HG03045 (cell line): Measurements from ENCODE around the gene RNF41.
"Not testable (repeated sequence)": the region's sequence is repeated elsewhere in the genome, so short reads cannot be mapped to it uniquely, and the experiment has no call there.

Source experiments
- ATAC-seq: cut with Tn5 transposase; IDR thresholded peaks from one replicate; pipeline ENCODE4 v1.9.1; 2021; ENCODE audit warnings: mild to moderate bottlenecking, moderate library complexity; ENCODE audit not compliant: unreplicated experiment

Gene RNF41

DNA sequence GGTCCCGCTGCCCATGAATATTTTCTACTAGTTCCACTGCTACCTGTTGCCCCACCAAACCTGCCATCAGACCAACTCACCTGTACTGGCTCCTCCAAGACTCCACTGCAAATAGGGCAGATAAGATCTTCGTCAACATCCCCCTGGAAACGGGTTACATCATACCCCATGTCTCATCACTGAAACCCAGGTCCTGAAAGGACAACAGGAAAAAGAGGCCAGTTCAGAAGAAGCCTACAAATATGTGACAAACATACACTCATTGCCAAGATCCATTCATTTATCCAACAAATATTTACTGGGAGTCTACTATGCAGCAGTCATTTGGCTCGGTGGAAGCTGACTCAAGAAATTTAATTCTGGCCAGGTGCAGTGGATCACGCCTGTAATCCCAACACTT lies 7.8 kb downstream of the RNF41 start:
- ATAC-seq: no peak

DNA sequence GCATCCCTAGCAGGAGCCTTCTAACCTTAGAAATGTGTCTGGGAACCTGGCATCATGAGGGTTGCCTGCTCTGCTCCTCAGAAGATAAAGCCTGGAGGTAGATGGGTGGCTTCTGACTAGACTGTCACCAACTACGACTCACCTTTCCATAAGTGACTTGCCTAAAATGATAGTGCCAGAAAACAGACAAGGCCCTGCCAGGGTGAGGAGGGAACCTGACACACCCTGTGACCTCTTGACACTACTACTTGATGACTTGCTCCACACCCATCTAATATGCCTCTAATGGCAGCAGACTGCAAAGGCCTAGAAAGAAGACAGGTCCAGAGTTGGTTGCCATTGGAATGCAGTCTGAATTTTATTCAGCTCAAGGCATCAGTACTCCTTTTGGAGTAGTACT lies 9.4 kb downstream of the RNF41 start:
- no peak for ATAC-seq

DNA sequence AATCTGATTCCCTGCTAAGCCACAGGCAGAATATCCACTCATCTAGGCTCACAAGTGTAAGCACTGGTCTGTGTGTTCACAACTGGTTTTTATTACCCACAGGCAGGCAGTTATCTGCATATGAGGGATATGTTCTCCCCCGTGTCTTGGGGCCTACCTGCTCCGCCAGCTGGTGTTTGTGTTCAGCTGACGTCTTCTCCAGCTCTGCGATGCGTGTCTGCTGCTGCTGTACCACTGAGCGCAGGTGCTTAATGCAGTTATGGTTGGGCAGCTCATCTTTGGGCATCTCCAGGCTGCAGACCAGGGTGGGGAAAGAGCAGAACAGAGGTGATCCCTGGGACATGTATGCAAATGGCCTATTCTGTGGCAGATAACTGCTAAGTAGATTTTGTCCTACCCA lies 13.7 kb downstream of the RNF41 start:
- no peak for ATAC-seq

DNA sequence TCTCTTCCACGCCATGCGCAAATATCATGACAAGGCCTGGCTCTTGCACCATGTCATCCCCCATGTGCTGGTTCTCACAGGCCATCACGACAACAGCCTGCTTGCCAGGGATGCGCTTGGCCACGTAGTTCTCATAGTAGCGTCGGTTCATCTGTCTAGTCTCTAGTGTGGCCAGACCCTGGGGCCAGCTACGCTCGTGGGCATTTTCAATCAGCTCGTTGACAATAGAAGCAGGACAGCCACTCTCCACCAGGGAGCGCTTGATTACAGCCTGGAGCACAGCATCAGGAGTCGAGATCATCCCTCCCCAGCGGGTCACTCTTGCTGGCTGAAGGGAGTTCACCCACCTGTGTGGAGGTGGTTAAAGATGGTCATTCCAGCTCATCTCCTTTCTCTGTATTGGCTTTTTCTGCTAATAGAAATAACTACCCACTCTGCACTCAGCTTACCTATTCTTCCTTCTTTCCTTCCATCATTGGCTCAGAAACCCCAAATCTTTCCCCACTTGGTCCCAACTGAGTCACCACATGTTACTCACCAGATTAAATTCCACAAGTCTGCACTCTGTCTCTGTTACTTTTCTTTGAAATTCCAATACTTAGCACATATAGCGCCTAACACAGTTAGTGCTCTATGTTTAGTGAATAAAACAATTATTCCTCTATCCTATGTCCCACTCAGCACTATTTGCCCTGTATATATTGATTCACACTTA lies 15.1 kb downstream of the RNF41 start:
- ATAC-seq: no peak

DNA sequence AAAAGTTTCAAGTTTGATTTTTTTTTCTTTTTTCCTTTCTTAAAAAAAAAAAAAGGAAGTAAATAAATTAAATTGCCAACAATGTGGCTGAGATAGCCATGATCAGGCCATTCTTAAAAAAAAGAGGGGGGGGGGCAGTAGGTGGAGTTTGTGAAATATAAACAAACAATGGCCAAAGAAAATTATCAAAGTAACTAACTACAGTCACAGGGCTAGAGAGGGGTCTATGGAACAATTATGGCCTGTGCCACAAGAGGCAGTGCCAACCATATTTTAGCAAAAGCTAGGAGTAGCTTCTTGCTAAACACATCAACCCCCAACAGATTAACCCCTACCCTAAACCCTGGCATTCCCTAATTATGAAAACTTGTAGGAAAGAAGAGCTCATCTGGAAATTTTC lies 16.3 kb downstream of the RNF41 start:
- no peak for ATAC-seq

DNA sequence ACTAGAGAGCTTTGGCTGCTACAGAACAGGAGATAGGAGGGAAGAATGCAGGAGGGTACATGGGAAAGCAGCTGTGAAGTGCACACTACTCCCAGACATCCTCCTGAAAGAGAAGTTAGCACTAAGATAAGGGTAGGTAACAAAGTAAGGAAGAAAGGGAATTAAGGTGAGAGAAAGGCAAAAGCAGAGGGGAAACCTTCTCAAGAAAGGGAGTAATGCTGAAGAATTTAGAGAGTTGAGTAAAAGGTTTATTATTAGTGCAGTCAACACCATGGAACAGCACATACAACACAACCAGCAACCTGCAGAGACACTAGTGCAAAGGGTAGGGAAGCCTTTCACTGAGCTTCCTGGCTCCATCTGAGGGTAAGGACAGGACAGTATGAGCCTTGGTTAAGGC lies 17.4 kb downstream of the RNF41 start:
- no peak for ATAC-seq

DNA sequence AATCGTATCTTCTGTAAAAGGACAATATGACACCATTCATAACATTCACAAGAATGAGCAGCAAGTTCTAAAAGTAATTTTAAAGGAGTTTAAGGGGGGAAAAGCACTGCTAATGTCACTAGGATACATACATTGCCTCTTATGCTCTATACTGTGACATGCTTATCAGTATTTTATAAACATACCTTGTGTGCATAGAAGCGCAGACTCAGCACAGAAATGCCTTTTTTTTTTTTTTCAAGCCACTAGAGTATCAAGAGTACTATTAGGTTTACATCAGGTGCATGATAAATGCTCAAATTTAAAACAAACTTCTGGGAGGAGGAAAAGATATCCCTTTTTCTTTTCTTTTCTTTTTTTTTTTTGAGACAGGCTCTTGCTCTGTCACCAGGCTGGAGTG lies 18.9 kb downstream of the RNF41 start:
- no peak for ATAC-seq

DNA sequence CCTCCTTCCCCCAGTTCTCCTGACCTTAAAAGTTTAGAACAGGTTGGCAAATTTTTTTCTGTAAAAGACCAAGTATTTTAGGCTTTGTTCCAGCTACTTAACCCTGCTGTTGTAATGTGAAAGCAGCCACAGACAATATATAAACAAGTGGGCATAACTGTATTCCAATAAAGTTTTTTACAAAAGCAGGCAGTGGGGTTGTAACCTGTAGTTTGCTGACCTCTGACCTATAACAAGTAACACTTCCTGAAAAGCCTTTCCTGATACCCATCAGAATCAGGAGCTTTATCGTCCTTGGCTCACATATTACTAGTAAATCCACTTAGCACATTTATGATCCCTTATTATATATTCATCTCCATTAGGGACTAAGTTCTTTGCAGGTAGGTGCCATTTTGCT lies 19.4 kb downstream of the RNF41 start:
- ATAC-seq: no peak

DNA sequence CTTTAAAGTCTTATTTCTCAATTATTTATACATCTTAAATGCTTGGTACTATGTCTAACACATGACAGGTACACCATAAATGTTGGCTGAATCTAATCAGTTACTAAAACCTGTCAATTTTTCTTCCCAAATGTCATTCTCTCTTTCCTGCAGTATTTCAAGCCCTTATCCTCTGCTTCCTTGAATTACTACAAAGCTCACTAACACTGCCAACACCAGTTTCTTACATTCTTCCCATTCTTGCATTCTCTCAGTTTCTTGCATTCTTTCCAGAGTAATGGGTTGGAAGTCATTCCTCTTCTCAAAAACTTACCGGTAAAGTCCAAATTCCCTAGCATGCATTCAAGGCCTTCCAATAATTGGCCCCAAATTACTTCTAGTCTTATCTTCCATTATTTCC lies 22.9 kb downstream of the RNF41 start:
- no peak for ATAC-seq

DNA sequence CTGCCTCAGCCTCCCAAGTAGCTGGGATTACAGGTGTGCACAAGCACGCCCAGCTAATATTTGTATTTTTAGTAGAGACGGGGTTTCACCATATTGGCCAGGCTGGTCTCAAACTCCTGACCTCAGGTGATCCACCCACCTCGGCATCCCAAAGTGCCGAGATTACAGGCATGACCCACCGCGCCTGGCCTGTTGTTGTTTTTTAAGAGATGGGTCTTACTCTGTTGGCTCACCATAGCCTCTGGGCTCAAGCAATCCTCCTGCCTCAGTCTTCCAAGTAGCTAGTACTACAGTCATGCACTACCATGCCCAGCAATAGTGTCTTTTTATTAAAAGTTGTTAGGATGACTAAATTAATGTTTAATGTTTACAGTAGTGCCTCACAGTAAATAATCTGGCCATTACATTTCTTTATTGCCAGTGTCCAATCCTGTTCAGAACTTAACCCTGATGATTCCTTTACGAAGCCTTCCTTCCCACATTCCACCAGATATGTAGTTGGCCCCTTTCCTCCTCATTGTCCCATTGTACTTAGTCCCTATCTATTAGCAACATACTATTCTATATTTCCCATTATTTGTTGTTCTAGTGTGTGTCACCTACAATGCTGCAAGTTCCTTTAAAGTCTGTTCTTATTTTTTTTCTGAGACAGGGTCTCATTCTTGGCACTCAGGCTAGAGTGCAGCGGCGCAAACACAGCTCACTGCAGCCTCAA lies 23.6 kb downstream of the RNF41 start:
- ATAC-seq: no peak

DNA sequence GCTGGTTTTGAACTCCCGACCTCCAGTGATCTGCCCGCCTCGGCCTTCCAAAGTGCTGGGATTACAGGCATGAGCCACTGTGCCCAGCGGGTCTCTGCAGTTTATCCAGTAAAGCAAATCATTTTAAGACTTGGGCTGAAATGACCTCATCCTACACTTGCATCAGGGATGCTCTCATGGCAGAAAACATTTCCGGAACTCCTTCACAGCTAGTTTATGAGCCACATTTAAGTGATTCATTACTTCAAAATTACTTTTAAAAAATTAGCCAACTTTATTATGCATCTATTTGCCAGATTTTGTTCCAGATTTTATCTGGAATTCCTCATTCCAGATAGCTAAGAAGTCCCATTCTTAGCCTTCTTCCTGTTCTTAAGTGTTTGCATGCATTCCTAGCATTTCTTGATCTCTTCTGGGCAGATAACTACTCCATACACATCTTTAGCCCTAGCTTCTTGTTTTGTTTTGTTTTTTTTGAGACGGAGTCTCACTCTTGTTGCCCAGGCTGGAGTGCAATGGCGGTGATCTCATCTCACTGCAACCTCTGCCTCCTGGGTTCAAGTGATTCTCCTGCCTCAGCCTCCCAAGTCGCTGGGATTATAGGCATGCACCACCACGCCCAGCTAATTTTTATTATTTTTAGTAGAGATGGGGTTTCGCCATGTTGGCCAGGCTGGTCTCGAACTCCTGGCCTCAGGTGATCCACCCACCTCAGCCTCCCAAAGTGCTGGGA lies 24.7 kb downstream of the RNF41 start:
- ATAC-seq: not testable (repeated sequence)

DNA sequence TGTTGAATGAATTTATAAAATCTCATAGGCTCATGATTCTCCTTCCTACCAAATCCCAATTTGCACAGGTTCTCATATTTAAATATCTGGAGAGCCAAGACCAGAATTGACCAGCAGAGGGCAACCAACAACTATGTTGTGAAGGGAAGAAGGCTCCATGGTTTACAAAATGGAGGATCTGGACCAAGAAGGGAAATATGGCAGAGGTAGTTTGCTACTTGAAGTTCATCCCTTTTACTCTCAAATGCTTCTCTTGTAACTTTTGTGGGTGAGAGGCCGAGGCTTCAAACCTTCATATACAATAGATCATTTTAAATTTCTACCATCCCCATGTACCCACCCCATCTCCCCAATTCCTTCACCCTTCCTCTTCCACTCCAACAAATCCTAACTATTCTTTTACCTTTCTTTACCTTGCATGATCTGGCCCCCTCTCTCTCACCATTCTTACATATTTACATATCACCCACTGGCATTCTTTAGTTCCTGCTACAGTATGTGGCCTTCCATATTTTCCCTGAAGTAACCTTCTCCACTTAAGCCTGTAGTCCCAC lies 28.6 kb downstream of the RNF41 start:
- no peak for ATAC-seq

DNA sequence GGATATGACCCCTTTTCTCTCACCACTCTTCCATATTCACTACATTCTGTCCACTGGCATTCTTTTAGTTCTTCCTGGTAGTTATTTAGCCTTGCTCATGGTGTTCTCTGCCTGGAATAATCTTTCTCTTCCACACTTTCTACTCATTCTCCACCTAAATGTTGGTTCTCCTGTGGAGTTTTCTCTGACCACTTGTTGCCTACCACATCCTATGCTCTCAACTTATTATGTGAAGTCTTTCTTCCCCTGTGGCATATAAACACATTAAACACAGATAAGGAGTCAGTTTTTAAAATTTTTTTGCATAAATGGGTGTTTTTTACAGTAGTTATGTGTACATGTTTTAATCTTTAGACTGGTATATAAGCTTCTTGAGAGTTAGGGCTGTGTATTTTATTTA lies 29.1 kb downstream of the RNF41 start:
- ATAC-seq: no peak

DNA sequence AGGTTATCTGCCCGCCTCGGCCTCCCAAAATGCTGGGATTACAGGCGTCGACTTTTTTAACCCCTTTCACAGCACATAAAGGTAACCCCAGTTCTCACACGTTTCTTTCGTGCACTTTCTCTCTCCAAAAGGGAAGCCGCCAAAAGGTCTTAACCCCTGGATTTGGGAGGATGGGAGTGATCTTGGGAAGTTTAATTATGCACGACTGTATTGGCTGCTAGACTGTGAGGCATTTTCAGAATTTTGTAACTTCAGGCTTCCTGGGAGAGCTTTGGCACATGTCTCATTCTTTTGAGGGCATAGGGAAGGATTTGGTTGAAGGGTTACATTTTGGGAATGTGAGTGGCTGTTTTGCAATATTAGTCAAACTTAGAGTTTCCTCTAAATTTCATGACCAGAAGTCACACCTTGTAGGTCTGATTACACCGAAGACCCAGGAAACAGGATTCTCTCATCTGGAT lies 31.0 kb downstream of the RNF41 start:
- ATAC-seq: no peak

DNA sequence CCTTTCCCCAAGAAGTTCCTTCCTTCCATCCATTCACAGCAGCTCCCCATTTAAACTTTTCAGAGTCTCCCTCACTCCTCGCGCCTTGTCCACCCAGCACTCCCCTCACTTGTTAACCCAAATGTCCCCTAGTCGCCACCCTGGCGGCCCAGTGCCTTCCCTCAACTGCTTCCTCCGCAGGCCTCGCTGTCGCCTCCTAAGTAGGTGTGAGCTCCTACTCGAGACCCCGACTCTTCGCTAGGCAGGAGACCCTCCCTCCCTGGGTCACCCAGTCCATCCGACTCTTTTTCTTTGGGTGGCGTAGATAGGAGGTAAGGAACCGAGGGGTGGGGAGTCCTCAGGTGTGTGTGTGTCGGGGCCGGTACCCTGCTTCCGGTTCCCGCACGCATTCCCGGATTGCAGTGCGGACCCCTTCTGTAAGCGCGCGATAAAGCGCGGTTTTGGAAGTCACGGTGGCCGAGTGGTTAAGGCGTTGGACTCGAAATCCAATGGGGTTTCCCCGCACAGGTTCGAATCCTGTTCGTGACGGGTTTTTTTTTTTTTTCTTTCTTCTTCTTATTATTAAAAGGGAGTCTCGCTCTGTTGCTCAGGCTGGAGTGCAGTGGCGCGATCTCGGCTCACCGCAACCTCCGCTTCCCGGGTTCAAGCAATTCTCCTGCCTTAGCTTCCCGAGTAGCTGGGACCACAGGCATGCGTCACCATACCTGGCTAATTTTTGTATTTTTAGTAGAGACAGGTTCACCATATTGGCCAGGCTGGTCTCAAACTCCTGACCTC lies 31.6 kb downstream of the RNF41 start:
- ATAC-seq: peak; percentile 28

DNA sequence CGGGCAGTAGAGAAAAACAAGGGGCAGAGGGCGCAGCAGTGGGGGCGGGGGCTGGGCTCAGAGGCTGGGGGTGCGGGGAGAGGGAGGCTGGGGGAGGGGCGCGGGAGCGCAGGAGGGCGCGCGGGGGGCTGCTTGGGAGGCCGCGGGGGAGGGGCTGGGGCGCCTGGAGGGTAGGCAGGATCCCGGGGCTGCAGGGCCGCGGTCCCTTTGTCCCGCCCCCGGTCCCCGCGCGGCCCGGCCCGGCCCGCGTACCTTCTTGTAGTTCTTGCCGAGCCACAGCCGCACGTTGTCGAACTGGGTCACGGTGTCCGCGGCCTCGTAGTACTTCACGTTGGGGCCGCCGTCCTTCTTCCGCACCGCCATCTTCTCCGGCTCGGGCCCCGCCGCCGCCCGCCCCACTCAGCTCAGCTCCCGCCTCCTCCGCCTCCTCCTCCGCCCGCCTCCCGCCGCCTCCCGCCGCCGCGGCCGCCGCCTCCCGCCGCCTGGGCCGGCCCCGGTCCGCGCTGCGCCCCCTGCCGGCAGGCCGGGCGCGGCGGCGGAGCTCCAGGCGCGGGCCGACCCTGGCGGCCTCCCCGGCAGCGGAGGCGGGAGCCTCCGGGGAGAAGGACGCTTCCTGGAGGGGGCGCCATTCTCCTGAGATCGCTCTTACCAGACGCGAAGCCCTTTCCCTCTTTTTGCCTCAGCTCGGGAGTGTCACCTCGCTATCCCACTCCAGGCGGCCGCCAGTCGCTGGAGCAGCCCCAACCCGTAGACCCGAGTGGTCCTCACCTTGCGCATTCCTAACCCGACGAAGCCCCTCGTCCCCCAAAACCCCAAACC lies 32.4 kb downstream of the RNF41 start, which contains the start of gene SMARCC2:
SMARCC2 (minus strand) TSS at position 385 of the 819 bp plus-strand sequence; CDS start at position 363, 22 bp downstream.
- ATAC-seq: peak; percentile 76

DNA sequence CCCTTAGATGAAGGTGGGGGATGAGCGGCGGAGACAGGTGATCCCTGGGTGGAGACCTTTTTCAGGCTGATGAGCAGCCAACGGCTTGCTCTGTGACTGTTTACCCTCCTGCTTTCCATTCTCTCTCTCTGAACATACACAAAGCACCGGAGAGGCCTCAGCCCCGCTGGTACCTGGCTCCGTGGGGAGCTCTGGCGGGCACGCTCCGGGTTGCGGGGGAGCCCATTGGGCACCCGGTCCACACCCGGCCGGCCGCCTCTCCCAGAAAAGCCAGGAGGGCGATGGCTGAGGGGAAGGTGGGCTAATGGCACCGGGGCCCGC lies 33.0 kb downstream of the RNF41 start:
- ATAC-seq: no peak

DNA sequence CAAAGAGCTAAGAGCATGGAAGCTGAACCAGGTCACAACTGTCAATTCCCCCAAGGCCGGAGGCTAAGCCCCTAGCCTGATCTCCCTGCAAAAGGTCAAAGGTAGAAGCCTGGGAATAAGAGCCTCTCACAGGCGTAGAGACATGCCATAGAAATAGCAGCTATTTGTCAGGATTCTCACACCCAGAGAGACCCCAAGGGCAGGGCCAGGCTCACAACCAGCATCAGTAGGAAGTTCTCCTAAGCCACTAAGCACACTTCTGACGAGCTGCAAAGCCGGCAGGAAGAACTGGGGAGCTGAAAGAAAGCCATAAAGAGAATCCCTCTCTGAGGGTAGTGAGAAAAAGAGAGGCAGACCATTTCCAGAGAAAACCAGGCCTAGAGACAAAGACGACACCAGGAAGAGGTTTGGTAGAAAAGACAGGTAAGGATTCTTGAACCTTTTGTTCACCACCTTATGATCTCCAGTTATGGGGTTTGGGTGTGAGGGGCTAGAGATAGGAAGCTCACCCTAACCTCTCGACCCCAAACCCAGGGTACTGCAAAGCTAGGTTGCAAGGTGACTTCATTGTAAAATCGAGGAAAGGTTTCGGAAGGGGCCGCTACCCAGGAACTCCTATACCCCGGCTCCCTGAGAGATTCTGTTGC lies 33.5 kb downstream of the RNF41 start:
- ATAC-seq: no peak

DNA sequence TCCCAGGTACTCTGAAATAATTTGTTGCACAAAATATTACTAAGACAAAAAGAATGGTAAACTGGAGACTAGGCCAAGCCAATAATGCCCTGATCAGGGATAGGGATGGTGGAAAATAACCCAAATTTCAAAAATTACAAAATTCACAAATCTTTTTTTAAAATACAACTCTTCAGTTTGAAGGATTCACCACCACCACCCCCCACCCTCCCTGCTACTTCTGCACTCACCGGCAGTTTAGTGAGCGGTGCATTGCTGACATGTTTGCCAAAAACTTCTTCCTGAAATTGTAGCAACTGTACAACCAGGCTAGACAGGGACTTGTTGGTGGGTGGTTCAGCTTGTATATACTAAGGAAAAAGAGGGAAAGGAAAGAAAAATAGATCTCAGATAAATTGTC lies 34.8 kb downstream of the RNF41 start:
- no peak for ATAC-seq

DNA sequence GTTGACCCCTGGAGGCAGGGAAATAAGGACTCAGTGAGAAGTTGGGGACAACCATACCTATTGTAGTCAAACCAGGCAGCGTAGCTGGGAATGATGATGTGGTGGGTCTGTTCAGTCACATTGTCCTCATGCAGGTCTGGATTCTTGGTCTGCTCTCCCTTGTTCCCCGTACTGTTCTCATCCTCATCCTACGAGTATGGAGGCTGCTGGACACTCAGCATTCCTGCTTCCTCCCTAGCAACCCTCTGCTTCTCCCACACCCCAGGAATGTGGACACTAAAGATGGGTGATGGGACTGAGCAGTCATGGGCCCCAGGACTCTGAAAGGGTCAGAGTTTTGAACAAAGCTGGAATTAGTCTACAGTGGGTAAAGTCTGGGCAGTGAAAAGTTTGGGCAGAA lies 43.4 kb downstream of the RNF41 start:
- ATAC-seq: no peak
